OCI-LY1 (cell line): Measurements from ENCODE around the gene AMZ1.
"Not testable (repeated sequence)": the region's sequence is repeated elsewhere in the genome, so short reads cannot be mapped to it uniquely, and the experiment has no call there.

Experiments
- H2AFZ ChIP-seq: fragments of 200-600 bp; sonication (generic), shearing (Covaris generic); 2 replicates; pipeline ENCODE4 v1.6.0; 2014; ENCODE audit warnings: antibody characterized with exemption, mild to moderate bottlenecking, low read length
- H3F3A ChIP-seq: fragments of 200-600 bp; sonication (generic), shearing (Covaris generic); 2 replicates; pipeline ENCODE4 v1.6.0; 2014; ENCODE audit warnings: mild to moderate bottlenecking, antibody characterized with exemption, low read length, moderate library complexity; ENCODE audit not compliant: insufficient read depth
- H3K27ac ChIP-seq: fragments of 200-600 bp; sonication (generic); 2 replicates; pipeline ENCODE4 v1.5.1; 2014; ENCODE audit warnings: low read length, mixed run types, mild to moderate bottlenecking, low read depth; ENCODE audit not compliant: poor library complexity, severe bottlenecking
- H3K27me3 ChIP-seq: fragments of 200-600 bp; sonication (generic); 2 replicates; pipeline ENCODE4 v1.6.0; 2014; ENCODE audit warnings: antibody characterized with exemption, mild to moderate bottlenecking, low read length, moderate library complexity; ENCODE audit not compliant: insufficient read depth
- H3K36me3 ChIP-seq: fragments of 200-600 bp; sonication (generic); 2 replicates; pipeline ENCODE4 v1.6.1; 2014; ENCODE audit warnings: mild to moderate bottlenecking, antibody characterized with exemption, low read length, moderate library complexity, mixed read lengths; ENCODE audit not compliant: insufficient read depth
- H3K4me1 ChIP-seq: fragments of 200-600 bp; sonication (generic); 2 replicates; pipeline ENCODE4 v1.5.1; 2014; ENCODE audit warnings: mild to moderate bottlenecking, low read length, moderate library complexity; ENCODE audit not compliant: insufficient read depth, severe bottlenecking
- H3K4me2 ChIP-seq: fragments of 200-600 bp; sonication (generic), shearing (Covaris generic); 2 replicates; pipeline ENCODE4 v1.6.1; 2014; ENCODE audit warnings: low read length
- H3K4me3 ChIP-seq: fragments of 200-600 bp; sonication (generic); 2 replicates; pipeline ENCODE4 v1.5.1; 2014; ENCODE audit warnings: low read length, low read depth, mild to moderate bottlenecking, mixed read lengths; ENCODE audit not compliant: poor library complexity, severe bottlenecking
- H3K79me2 ChIP-seq: fragments of 200-600 bp; shearing (Covaris generic); 2 replicates; pipeline ENCODE4 v1.6.1; 2016; ENCODE audit warnings: mixed run types, low read length, mixed read lengths; ENCODE audit not compliant: insufficient read depth
- H3K9ac ChIP-seq: fragments of 200-600 bp; sonication (generic), shearing (Covaris generic); 2 replicates; pipeline ENCODE4 v1.6.1; 2014; ENCODE audit warnings: mild to moderate bottlenecking, low read length, mixed read lengths
- H3K9me2 ChIP-seq: fragments of 200-600 bp; sonication (generic), shearing (Covaris generic); 2 replicates; pipeline ENCODE4 v1.6.1; 2014; ENCODE audit warnings: low read depth, mild to moderate bottlenecking, low read length, mixed read lengths
- H3K9me3 ChIP-seq: fragments of 200-600 bp; shearing (Covaris generic); 2 replicates; pipeline ENCODE4 v1.6.1; 2014; ENCODE audit warnings: low read length, mixed read lengths
- H4K20me1 ChIP-seq: fragments of 200-600 bp; sonication (generic), shearing (Covaris generic); 2 replicates; pipeline ENCODE4 v1.6.0; 2016; ENCODE audit warnings: mild to moderate bottlenecking, low read length; ENCODE audit not compliant: insufficient read depth
- EZH2 ChIP-seq: fragments of 200-600 bp; sonication (generic), shearing (Covaris generic); IDR thresholded peaks from 2 replicates; pipeline ENCODE4 v1.8.0; 2017; ENCODE audit warnings: borderline replicate concordance, mixed run types, mild to moderate bottlenecking, antibody characterized with exemption, low read length, moderate library complexity, mixed read lengths
- TF ChIP-seq, protein P1 (sequence below): fragments of 200-600 bp; sonication (generic), shearing (Covaris generic); IDR thresholded peaks from 2 replicates; pipeline ENCODE4 v1.5.1; 2017; ENCODE audit warnings: mild to moderate bottlenecking, antibody characterized with exemption, low read length, moderate library complexity, mixed read lengths

The AMZ1 gene

DNA sequence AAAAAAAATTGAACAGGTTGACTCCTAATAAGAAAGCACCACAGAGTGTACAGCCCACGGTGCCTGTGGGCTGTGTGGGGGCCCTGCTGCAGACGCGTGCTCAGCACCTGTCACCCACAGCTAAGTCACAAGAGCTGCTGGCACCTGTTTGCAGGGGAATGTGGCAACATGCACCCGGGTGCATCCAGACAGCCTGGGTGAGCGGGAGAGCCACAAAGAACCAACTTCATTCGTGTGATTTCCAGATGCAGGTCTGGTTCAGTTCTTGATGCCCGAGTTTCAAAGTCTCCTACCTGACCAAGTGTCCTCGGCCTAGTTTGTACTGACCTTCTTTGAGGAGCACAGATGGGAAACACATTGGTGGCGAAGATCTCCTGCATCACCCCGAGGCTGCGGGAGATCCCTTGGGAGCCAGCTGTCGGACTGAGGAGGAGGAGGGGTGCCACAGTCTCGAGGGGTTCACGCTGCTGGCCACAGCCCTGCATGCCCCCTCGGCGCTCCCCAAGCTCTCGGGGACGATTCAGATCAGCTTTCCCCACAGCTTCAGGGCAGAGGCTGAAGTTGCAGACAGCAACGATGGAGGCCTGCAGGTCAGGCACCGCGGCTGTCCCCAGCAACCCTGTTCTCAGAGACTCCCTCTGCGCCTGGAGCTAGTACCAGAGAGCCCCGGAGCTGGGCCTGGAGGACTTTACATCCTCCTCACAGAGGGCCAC, 35.3 kb downstream of the AMZ1 start:
- Histone ChIP-seq H3K4me1 (peaks cover under 1% of the 10 kb centered on the region), H3K9ac (no peak overlapping the region), H3K27me3 (no peaks in the 10 kb centered on the region; the same call in 1 of the 2 replicates), H3K27ac (no peak overlapping the region), H3K79me2 (no peaks in the 10 kb centered on the region), H4K20me1 (no peaks in the 10 kb centered on the region), H3F3A (no peaks in the 10 kb centered on the region), H3K4me3 (no peak overlapping the region), H3K9me3 (no peaks in the 10 kb centered on the region), H2AFZ (no peak overlapping the region), H3K9me2 (no peaks in the 10 kb centered on the region), H3K4me2 (no peak overlapping the region), H3K36me3 (no peaks in the 10 kb centered on the region)
- TF ChIP-seq, protein P1, sequence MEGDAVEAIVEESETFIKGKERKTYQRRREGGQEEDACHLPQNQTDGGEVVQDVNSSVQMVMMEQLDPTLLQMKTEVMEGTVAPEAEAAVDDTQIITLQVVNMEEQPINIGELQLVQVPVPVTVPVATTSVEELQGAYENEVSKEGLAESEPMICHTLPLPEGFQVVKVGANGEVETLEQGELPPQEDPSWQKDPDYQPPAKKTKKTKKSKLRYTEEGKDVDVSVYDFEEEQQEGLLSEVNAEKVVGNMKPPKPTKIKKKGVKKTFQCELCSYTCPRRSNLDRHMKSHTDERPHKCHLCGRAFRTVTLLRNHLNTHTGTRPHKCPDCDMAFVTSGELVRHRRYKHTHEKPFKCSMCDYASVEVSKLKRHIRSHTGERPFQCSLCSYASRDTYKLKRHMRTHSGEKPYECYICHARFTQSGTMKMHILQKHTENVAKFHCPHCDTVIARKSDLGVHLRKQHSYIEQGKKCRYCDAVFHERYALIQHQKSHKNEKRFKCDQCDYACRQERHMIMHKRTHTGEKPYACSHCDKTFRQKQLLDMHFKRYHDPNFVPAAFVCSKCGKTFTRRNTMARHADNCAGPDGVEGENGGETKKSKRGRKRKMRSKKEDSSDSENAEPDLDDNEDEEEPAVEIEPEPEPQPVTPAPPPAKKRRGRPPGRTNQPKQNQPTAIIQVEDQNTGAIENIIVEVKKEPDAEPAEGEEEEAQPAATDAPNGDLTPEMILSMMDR: no peak
- no peak for TF ChIP-seq EZH2

DNA sequence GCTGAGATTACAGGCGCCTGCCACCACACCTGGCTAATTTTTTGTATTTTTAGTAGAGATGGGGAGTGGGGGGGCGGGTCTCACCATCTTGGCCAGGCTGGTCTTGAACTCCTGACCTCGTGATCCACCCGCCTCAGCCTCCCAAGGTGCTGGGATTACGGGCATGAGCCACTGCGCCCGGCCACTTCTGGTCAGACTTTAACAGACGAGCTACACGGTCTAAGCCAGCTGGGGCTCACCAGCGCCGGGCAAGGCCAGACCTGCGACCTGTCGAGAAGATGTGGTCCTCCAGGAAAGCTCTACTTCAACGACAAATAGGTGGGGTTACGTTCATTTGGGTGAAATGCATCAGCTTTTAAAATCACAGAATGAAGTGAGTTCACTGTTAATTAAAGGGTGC, 36.0 kb downstream of the AMZ1 start:
- not testable (repeated sequence) for H2AFZ ChIP-seq, H3K9me2 ChIP-seq, H4K20me1 ChIP-seq, H3K36me3 ChIP-seq, H3K9me3 ChIP-seq, H3K79me2 ChIP-seq, H3K9ac ChIP-seq, H3K27ac ChIP-seq, H3K4me2 ChIP-seq, H3F3A ChIP-seq, H3K4me1 ChIP-seq, H3K4me3 ChIP-seq, H3K27me3 ChIP-seq

DNA sequence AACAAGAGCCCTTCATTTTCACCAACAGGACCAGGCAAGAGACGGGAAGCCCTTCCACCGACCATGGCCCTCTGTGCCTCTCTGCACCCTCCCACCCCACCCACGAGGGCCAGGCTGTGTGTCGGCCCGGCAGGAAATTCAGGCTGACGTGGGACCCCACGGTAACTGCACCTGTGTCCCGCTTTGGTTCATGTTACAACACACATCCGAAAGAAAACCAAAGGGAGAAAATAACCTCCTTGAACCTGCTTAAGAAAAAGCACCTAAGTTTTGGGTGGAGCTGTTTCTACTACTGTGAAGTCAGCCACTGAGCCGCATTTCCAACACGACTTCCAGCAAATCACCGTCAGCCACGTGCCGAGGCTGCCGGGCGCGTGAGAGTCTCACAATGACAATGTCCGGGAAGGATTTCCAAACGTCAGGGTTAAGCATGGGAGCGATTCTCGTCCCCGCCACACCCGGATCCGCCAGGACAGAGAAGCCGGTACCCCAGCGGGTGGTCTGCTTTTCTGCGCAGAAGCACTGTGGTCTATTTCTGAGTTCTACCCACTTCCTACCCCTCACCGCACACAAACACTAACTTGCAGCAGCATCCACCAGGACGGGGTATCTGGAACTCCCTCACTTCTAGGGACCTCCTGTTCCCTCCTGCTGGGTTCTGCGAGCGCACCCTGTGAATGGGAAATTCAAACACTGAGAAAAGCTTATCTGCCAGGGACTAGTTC, 36.6 kb downstream of the AMZ1 start:
- H3K4me3 ChIP-seq: no peak overlapping the region
- H3K4me1 ChIP-seq: no peaks in the 10 kb centered on the region
- H3K9ac ChIP-seq: no peak overlapping the region
- H3K9me2 ChIP-seq: no peaks in the 10 kb centered on the region
- H3K36me3 ChIP-seq: no peaks in the 10 kb centered on the region
- H3K4me2 ChIP-seq: no peak overlapping the region
- H3K9me3 ChIP-seq: no peaks in the 10 kb centered on the region
- TF ChIP-seq, protein P1: no peak
- no peak for TF ChIP-seq EZH2
- H4K20me1 ChIP-seq: no peaks in the 10 kb centered on the region
- no peaks in the 10 kb centered on the region for H3F3A ChIP-seq
- H2AFZ ChIP-seq: no peak overlapping the region
- no peaks in the 10 kb centered on the region for H3K79me2 ChIP-seq
- H3K27ac ChIP-seq: no peak overlapping the region
- H3K27me3 ChIP-seq: no peaks in the 10 kb centered on the region; the same call in 1 of the 2 replicates
